HG03196 (cell line): ENCODE data around the gene NRROS.

ENCODE experiments used
- ATAC-seq: cut with Tn5 transposase; IDR thresholded peaks from one replicate; pipeline ENCODE4 v1.9.1; 2021; ENCODE audit not compliant: unreplicated experiment

Gene NRROS

GRCh38 chr3:196677353-196677752 is 37.9 kb downstream of the NRROS start:
- ATAC-seq: no peak

- ATAC-seq: no peak
Measured at GRCh38 chr3:196677931-196678330, 38.4 kb downstream of the NRROS start.

GRCh38 chr3:196684548-196685407 is 45.3 kb downstream of the NRROS start:
- ATAC-seq: peak; percentile 80

GRCh38 chr3:196686436-196686835 is 46.9 kb downstream of the NRROS start:
- ATAC-seq: no peak

- ATAC-seq: no peak
Measured at GRCh38 chr3:196688349-196688748, 48.9 kb downstream of the NRROS start.

GRCh38 chr3:196689941-196690660 is 50.6 kb downstream of the NRROS start:
- no peak for ATAC-seq

- ATAC-seq: no peak
Measured at GRCh38 chr3:196691386-196691785, 51.9 kb downstream of the NRROS start.

GRCh38 chr3:196694202-196694638 is 54.7 kb downstream of the NRROS start:
- no peak for ATAC-seq

- ATAC-seq: no peak
Measured at GRCh38 chr3:196694941-196695848, 55.7 kb downstream of the NRROS start.

- ATAC-seq: no peak
Measured at GRCh38 chr3:196695849-196696226, 56.3 kb downstream of the NRROS start.

- no peak for ATAC-seq
Measured at GRCh38 chr3:196697270-196697669, 57.8 kb downstream of the NRROS start.

GRCh38 chr3:196699749-196700148 is 60.3 kb downstream of the NRROS start:
- ATAC-seq: no peak

- ATAC-seq: no peak
Measured at GRCh38 chr3:196700801-196701200, 61.3 kb downstream of the NRROS start.

GRCh38 chr3:196706327-196706726 is 66.8 kb downstream of the NRROS start:
- ATAC-seq: no peak

- no peak for ATAC-seq
Measured at GRCh38 chr3:196706731-196707130, 67.2 kb downstream of the NRROS start.

GRCh38 chr3:196707566-196707965 is 68.1 kb downstream of the NRROS start:
- no peak for ATAC-seq

- ATAC-seq: no peak
Measured at GRCh38 chr3:196708467-196708866, 69.0 kb downstream of the NRROS start.
